HG03575 (cell line): Measurements from ENCODE around the gene SEBOX.

ENCODE experiments used
- ATAC-seq: cut with Tn5 transposase; IDR thresholded peaks from one replicate; pipeline ENCODE4 v1.9.1; 2021; ENCODE audit not compliant: unreplicated experiment, insufficient number of reproducible peaks, low FRiP score; ENCODE audit errors: extremely low read depth

SEBOX gene

GRCh38 chr17:28370744-28371103 lies 5.7 kb upstream of the SEBOX start:
- ATAC-seq = no peak

- no peak for ATAC-seq
Observed at GRCh38 chr17:28370035-28370743, 5.2 kb upstream of the SEBOX start, which contains the start of gene VTN. Gene VTN (minus strand): TSS chr17:28370307. CDS start chr17:28370203, 104 bp downstream.

GRCh38 chr17:28369684-28370034 lies 4.7 kb upstream of the SEBOX start:
- no peak for ATAC-seq

GRCh38 chr17:28368915-28369683 lies 4.1 kb upstream of the SEBOX start:
- no peak for ATAC-seq

GRCh38 chr17:28368306-28368831 lies 3.4 kb upstream of the SEBOX start:
- ATAC-seq = no peak

GRCh38 chr17:28367641-28368305 lies 2.8 kb upstream of the SEBOX start:
- no peak for ATAC-seq

- ATAC-seq = no peak
Observed at GRCh38 chr17:28366605-28367004, 1.6 kb upstream of the SEBOX start.

- no peak for ATAC-seq
Observed at GRCh38 chr17:28365487-28365886, 488 bp upstream of the SEBOX start.

GRCh38 chr17:28363776-28364650 lies 986 bp downstream of the SEBOX start:
- ATAC-seq = no peak

GRCh38 chr17:28363186-28363585 lies 1.8 kb downstream of the SEBOX start:
- no peak for ATAC-seq

GRCh38 chr17:28357901-28358197 lies 7.2 kb downstream of the SEBOX start:
- ATAC-seq = no peak

- peak; percentile 63 for ATAC-seq
Observed at GRCh38 chr17:28357061-28357900, 7.7 kb downstream of the SEBOX start, which contains the start of gene POLDIP2. Gene POLDIP2 (minus strand): TSS chr17:28357527. CDS start chr17:28357448, 79 bp downstream.

- no peak for ATAC-seq
Observed at GRCh38 chr17:28350271-28350670, 14.7 kb downstream of the SEBOX start.

GRCh38 chr17:28348979-28349378 lies 16.0 kb downstream of the SEBOX start:
- ATAC-seq = no peak

- ATAC-seq = no peak
Observed at GRCh38 chr17:28347261-28347891, 17.6 kb downstream of the SEBOX start.

GRCh38 chr17:28346746-28347246 lies 18.2 kb downstream of the SEBOX start:
- no peak for ATAC-seq

GRCh38 chr17:28346199-28346580 lies 18.8 kb downstream of the SEBOX start:
- no peak for ATAC-seq
